HG03064 (cell line): Measurements from ENCODE around the gene DCC.

ENCODE experiments used
- ATAC-seq: cut with Tn5 transposase; IDR thresholded peaks from one replicate; pipeline ENCODE4 v1.9.1; 2021; ENCODE audit warnings: low read depth; ENCODE audit not compliant: unreplicated experiment

Gene DCC

GRCh38 chr18:53283708-53284107, 943.7 kb downstream of the DCC start:
- no peak for ATAC-seq

GRCh38 chr18:53305461-53305860, 965.5 kb downstream of the DCC start:
- no peak for ATAC-seq

- ATAC-seq: no peak
These were observed 979.6 kb downstream of the DCC start for GRCh38 chr18:53319628-53320027.

- ATAC-seq: no peak
These were observed 982.2 kb downstream of the DCC start for GRCh38 chr18:53322163-53322562.

DNA sequence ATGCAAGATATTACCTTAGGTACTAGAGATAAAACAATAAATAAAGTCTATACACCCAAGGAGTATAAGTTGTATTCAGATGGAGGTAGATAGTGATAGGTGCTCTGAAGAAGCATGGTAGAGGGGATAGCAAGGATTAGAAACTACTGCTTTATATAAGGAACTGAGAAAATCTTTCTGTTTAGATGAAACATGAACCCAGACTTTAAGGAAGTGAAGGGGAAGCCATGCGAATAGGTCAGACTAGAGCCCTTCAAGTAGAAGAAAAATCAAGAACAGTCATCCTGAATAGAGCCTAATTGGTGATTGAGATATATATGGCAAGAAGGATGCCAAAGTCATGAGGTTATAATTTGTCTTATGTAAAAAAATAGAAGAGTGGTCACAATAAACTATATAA, 984.4 kb downstream of the DCC start:
- no peak for ATAC-seq

DNA sequence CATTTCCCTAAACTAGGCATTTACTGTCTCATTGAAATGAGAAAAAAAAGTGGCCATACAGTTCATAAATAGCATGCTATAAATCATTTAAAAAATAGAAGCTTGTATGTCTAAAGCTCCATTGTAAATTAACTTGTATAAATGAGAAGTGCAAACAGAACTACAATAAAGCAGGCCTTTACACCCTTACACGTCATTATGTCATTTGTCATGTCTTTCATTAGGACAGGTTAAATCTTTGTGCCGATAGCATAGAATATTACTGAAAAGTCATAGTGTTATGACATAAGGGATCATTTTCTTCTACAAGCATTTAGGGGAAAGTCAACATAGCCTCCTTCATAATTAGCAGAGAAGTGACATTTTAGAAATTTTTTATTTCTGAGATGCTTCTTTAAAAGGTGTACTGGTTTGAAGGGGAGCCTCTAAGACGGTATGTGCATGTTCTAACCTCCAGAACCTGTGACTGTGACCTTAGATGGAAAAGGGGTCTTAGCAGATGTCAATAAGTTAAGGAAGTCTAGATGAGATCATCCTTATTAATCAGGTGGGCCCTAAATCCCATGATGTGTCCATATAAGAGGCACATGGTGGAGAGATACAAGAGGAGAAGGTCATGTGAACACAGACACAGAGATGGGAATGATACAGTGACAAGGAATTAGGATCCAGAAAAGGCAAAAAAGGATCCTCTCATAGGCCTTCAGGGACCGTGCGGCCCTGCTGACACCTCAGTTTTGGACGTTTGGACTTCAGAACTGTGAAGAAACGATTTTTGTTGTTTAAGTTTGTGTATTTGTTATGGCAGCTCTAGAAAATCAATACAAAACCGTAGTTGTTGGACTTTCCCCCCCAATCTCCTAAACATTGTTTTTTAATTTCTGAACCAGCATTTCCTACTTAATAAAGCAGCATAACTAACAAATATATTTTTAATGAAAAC, 1020.8 kb downstream of the DCC start:
- no peak for ATAC-seq

- ATAC-seq: no peak
These were observed 1035.6 kb downstream of the DCC start for GRCh38 chr18:53375621-53376020.

GRCh38 chr18:53380063-53380639, 1040.2 kb downstream of the DCC start:
- ATAC-seq: no peak

DNA sequence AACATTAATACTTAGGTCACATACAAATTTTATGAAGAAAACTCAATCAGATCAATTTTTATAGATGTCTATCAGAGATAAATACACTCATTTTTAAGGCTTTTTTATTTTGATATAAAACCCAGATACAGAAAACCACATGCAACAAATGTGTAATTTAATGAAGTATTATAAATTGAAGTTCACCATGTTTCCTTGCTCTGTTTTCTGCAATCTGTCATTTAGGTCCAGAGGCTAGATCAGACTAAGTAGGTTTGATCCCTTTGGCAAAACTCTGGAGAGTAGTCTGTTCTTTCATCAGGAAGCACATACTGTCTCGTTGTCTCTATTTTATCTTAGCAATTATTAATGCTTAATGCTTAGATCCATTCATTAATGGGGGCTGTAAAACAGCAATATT, 1042.9 kb downstream of the DCC start:
- no peak for ATAC-seq

GRCh38 chr18:53385889-53386288, 1045.9 kb downstream of the DCC start:
- no peak for ATAC-seq

DNA sequence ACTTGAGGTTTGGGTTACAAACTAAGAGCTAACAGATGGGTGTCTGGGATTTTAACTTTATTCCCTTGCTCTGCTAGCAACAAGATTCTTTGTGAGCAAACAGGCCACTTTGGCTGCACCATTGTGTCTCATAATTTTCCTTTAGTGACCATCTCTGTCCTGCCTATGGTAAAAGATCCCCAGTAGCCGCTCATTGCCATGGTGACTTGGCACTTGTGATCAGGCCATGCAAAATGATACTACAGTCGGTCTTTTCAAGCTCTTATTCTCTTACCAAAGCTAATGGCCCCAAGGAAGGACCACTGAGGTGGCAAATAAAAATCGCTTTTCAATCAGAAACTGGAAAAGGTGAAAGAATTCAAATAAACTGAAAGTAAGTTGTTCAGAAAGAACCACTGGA, 1047.6 kb downstream of the DCC start:
- ATAC-seq: no peak

GRCh38 chr18:53402670-53403069, 1062.7 kb downstream of the DCC start:
- ATAC-seq: no peak

GRCh38 chr18:53408271-53408670, 1068.3 kb downstream of the DCC start:
- ATAC-seq: no peak

DNA sequence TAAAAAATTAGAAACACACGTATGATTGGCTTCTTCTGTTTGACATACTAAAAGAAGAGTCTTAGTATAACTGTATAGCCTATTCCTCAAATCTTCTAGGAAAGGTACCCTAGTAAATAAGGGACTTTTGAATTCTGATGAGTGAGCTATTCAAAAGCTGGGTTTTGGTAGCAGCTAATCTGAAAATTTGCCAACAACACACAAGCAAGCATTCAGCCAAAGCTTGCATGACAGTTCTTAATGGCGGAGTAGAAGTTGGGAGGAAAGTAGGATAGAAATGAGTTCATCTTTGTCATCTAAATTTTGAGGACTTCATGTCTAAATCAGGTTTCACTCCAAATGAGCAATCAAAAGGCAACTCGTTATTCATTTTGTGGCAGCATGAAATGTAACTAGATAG, 1071.5 kb downstream of the DCC start:
- no peak for ATAC-seq

DNA sequence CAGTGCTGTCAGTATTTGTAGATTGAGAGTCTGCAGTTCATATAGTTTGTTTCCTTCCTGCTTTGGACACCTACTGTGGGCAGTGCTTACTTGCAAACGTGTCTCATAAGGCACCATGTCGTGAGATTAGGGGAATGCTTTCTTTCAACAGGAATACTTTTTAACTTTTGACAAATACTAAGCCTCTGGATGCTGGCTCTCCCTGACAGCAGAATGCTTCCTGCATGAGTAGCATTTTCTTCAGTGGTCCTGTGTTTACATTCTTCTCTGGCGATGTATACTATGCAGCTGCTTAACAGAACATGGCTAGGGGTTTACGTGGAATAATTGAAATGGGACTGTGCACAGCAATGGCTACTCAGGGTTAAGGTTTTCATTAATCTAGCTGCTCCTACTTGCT, 1077.0 kb downstream of the DCC start:
- no peak for ATAC-seq

DNA sequence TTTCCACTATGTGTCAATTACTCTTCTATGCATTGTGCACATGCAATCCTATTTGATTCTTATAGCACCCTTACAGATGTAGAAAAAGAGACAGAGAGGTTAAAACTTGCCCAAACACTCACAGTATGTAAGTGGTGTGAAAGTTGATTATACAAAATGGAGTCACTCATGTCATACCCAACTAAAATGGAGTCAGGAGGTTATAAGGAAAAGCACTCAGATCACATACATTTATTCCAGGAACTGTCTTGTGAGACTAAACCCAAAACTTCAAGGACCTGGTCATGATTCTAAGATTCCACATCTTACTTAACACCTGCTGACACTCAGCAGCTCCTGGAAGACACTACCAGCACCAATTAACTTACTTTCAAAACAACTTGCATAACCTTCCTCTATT, 1081.9 kb downstream of the DCC start:
- ATAC-seq: no peak

- no peak for ATAC-seq
These were observed 1082.9 kb downstream of the DCC start for GRCh38 chr18:53422896-53423295.

- ATAC-seq: no peak
These were observed 1086.7 kb downstream of the DCC start for GRCh38 chr18:53426666-53427184.

DNA sequence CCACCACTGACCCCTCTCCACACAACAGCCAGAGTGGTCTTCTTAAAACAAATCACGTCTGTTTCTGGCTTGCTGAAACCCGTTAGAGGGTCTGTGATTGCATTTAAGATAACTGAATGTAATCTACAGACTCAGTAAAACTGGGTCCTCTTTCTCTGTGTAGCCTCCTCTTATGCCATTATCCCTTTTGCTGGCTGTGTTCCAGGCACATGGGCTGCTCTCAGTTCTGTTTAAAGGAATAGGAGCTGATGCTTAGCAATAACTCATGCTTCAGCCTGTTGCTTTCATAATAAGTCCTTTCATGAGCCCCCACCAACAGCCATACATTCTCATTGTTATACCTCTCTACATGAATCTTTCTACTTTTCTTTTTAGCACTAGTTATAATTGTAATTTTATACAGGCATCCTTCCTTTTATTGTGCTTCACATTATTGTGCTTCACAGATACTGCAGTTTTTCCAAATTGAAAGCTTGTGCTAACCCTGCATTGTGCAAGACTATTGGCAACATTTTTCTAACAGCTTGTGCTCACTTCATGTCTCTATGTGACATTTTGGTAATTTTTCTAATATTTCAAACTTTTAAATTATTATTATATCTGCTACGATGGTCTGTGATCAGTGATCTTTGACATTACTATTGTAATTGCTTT, 1101.9 kb downstream of the DCC start:
- no peak for ATAC-seq

- no peak for ATAC-seq
These were observed 1102.4 kb downstream of the DCC start for GRCh38 chr18:53442415-53442783.

- ATAC-seq: no peak
These were observed 1103.3 kb downstream of the DCC start for GRCh38 chr18:53443336-53443735.
